ENCODE results near the gene ISYNA1. TPM values are rescaled to one million over a fixed set of nuclear protein-coding genes. Genes with fewer than 3 reads are reported as not detected.

ISYNA1 gene
- total RNA-seq, 1 donor from 2014 or later = 251 TPM

- H3K27me3 Mint-ChIP-seq (ENCODE audit: low read depth) = peaks cover 15% of the 10 kb centered on the region
- no peak within 1 kb of the TSS for H3K27ac Mint-ChIP-seq (ENCODE audit: unreplicated experiment)
- TF ChIP-seq CTCF (conservative IDR thresholded peaks at IDR 0.05) = no peak
- no peaks in the 10 kb centered on the region for H3K36me3 Mint-ChIP-seq (ENCODE audit: low read depth)
- no peaks in the 10 kb centered on the region for H3K9me3 Mint-ChIP-seq
- no peak for DNase-seq (ENCODE audit: low read depth, low spot score)
- H3K4me3 Mint-ChIP-seq = no peak within 1 kb of the TSS
- peaks cover 4% of the 10 kb centered on the region for H3K4me1 Mint-ChIP-seq
These were observed 40.4 kb downstream of the ISYNA1 start, which contains the start of gene LRRC25 for GRCh38 chr19:18397242-18398202. LRRC25 (minus strand) TSS chr19:18397622; CDS start chr19:18396963, 659 bp downstream.

- H3K27me3 Mint-ChIP-seq (ENCODE audit: low read depth) = peaks cover 13% of the 10 kb centered on the region
- H3K4me1 Mint-ChIP-seq = peaks cover 2% of the 10 kb centered on the region
- DNase-seq (ENCODE audit: low read depth, low spot score) = no peak
- no peak for TF ChIP-seq CTCF (conservative IDR thresholded peaks at IDR 0.05)
- H3K36me3 Mint-ChIP-seq (ENCODE audit: low read depth) = no peaks in the 10 kb centered on the region
- H3K9me3 Mint-ChIP-seq = no peaks in the 10 kb centered on the region
- H3K4me3 Mint-ChIP-seq = no peak overlapping the region
- no peak overlapping the region for H3K27ac Mint-ChIP-seq (ENCODE audit: unreplicated experiment)
These were observed 41.3 kb downstream of the ISYNA1 start for GRCh38 chr19:18396471-18397241.

GRCh38 chr19:18393836-18394235, 44.1 kb downstream of the ISYNA1 start:
- Mint-ChIP-seq H3K9me3 (no peaks in the 10 kb centered on the region), H3K27me3 (ENCODE audit: low read depth) (peaks cover 32% of the 10 kb centered on the region), H3K4me3 (no peak overlapping the region), H3K4me1 (no peaks in the 10 kb centered on the region), H3K27ac (ENCODE audit: unreplicated experiment) (no peak overlapping the region), H3K36me3 (ENCODE audit: low read depth) (no peaks in the 10 kb centered on the region)
- DNase-seq (ENCODE audit: low read depth, low spot score) = no peak
- TF ChIP-seq CTCF (conservative IDR thresholded peaks at IDR 0.05) = no peak

GRCh38 chr19:18392926-18393325, 45.0 kb downstream of the ISYNA1 start:
- no peaks in the 10 kb centered on the region for H3K9me3 Mint-ChIP-seq
- TF ChIP-seq CTCF (conservative IDR thresholded peaks at IDR 0.05) = no peak
- no peak overlapping the region for H3K27ac Mint-ChIP-seq (ENCODE audit: unreplicated experiment)
- no peak for DNase-seq (ENCODE audit: low read depth, low spot score)
- H3K4me3 Mint-ChIP-seq = no peak overlapping the region
- peaks cover 35% of the 10 kb centered on the region for H3K27me3 Mint-ChIP-seq (ENCODE audit: low read depth)
- H3K4me1 Mint-ChIP-seq = no peaks in the 10 kb centered on the region
- no peaks in the 10 kb centered on the region for H3K36me3 Mint-ChIP-seq (ENCODE audit: low read depth)

- no peaks in the 10 kb centered on the region for H3K4me1 Mint-ChIP-seq
- DNase-seq (ENCODE audit: low read depth, low spot score) = no peak
- no peaks in the 10 kb centered on the region for H3K36me3 Mint-ChIP-seq (ENCODE audit: low read depth)
- H3K27ac Mint-ChIP-seq (ENCODE audit: unreplicated experiment) = no peak overlapping the region
- no peaks in the 10 kb centered on the region for H3K9me3 Mint-ChIP-seq
- H3K4me3 Mint-ChIP-seq = no peak overlapping the region
- no peak for TF ChIP-seq CTCF (conservative IDR thresholded peaks at IDR 0.05)
- H3K27me3 Mint-ChIP-seq (ENCODE audit: low read depth) = peaks cover 36% of the 10 kb centered on the region
These were observed 45.5 kb downstream of the ISYNA1 start for GRCh38 chr19:18392417-18392816.

All from neural crest cell (in vitro differentiated cells).